SU-DHL-6 (cell line): Measurements from ENCODE around the gene FOXN3.

Experiments used
- H2AFZ ChIP-seq: fragments of 200-600 bp; sonication (generic); 2 replicates; pipeline ENCODE4 v1.6.1; 2014; ENCODE audit warnings: low read depth, mild to moderate bottlenecking, moderate library complexity, mixed read lengths, antibody characterized with exemption, low read length; ENCODE audit not compliant: severe bottlenecking
- H3F3A ChIP-seq: fragments of 200-600 bp; shearing (Covaris generic); 2 replicates; pipeline ENCODE4 v1.6.0; 2016; ENCODE audit warnings: antibody characterized with exemption, mild to moderate bottlenecking; ENCODE audit not compliant: insufficient read depth
- H3K27ac ChIP-seq: fragments of 200-600 bp; sonication (generic); 2 replicates; pipeline ENCODE4 v1.5.1; 2016; ENCODE audit warnings: low read depth, mild to moderate bottlenecking, low read length, moderate library complexity, mixed read lengths
- H3K27me3 ChIP-seq: fragments of 200-600 bp; sonication (generic), shearing (Covaris generic); 2 replicates; pipeline ENCODE4 v1.6.0; 2014; ENCODE audit warnings: mild to moderate bottlenecking, low read length
- H3K36me3 ChIP-seq: fragments of 200-600 bp; sonication (generic); 2 replicates; pipeline ENCODE4 v1.6.1; 2014; ENCODE audit warnings: mild to moderate bottlenecking, low read length, mixed read lengths
- H3K4me2 ChIP-seq: fragments of 300-600, 200-600 bp; shearing (Covaris generic), sonication (generic); 2 replicates; pipeline ENCODE4 v1.6.0; 2014; ENCODE audit warnings: low read length, low read depth, mild to moderate bottlenecking; ENCODE audit not compliant: poor library complexity, severe bottlenecking
- H3K4me3 ChIP-seq: fragments of 200-600 bp; sonication (generic); 2 replicates; pipeline ENCODE4 v1.5.1; 2014; ENCODE audit warnings: antibody characterized with exemption, low read length, mild to moderate bottlenecking, mixed read lengths; ENCODE audit not compliant: insufficient read depth, poor library complexity, severe bottlenecking
- H3K79me2 ChIP-seq: fragments of 200-600 bp; sonication (generic); 2 replicates; pipeline ENCODE4 v1.6.1; 2014; ENCODE audit warnings: mild to moderate bottlenecking, low read length, moderate library complexity; ENCODE audit not compliant: insufficient read depth
- H3K9ac ChIP-seq: fragments of 200-600 bp; sonication (generic); 2 replicates; pipeline ENCODE4 v1.7.0; 2014; ENCODE audit warnings: mild to moderate bottlenecking, low read length
- H3K9me2 ChIP-seq: fragments of 200-600 bp; sonication (generic); replicated peaks from 2 replicates; pipeline ENCODE4 v1.6.1; 2014; ENCODE audit warnings: low read length; ENCODE audit not compliant: insufficient read depth
- H3K9me3 ChIP-seq: fragments of 200-600 bp; sonication (generic); 2 replicates; pipeline ENCODE4 v1.6.1; 2014; ENCODE audit warnings: low read length, mixed read lengths; ENCODE audit not compliant: insufficient read depth
- H4K20me1 ChIP-seq: fragments of 200-600 bp; sonication (generic); 2 replicates; pipeline ENCODE4 v1.6.1; 2014; ENCODE audit warnings: low read depth, mild to moderate bottlenecking, antibody characterized with exemption, low read length, moderate library complexity, mixed read lengths
- EZH2phosphoT487 ChIP-seq: fragments of 200-600 bp; sonication (generic), shearing (Covaris generic); conservative IDR thresholded peaks from 2 replicates; pipeline ENCODE4 v1.6.1; 2018; ENCODE audit warnings: mild to moderate bottlenecking, antibody characterized with exemption, low read length, moderate library complexity, mixed read lengths
- TF ChIP-seq, protein P1 (sequence below): fragments of 200-600 bp; sonication (generic); IDR thresholded peaks from one replicate; pipeline ENCODE4 v1.5.1; 2017; ENCODE audit warnings: antibody characterized with exemption, mild to moderate bottlenecking, low read length, moderate library complexity; ENCODE audit not compliant: insufficient read depth, poor library complexity, severe bottlenecking

The FOXN3 gene

DNA sequence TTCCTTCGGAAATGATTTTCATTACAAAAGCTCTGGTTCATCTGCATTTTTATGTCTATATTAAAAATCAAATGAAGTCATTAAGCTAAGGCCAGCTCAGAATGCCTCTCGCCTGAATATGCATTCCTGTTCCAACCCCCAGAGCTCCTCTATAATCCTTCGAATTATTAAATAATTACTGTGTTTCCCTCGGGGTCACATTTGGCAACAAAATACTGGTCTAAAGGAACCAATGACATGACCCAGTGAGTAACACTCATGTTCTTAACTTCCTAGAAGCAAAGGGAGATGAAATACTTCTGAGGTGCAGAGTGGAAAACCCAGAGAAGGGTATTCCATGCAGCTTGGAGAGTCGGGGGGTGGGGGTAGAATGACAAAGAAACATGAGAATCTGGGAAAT, 68.3 kb downstream of the FOXN3 start:
- H3K79me2 ChIP-seq, result peaks cover 76% of the 10 kb centered on the region
- H3K4me2 ChIP-seq, result no peak overlapping the region
- no peaks in the 10 kb centered on the region for H3K9me2 ChIP-seq
- no peak overlapping the region for H3K27ac ChIP-seq
- TF ChIP-seq, protein P1, sequence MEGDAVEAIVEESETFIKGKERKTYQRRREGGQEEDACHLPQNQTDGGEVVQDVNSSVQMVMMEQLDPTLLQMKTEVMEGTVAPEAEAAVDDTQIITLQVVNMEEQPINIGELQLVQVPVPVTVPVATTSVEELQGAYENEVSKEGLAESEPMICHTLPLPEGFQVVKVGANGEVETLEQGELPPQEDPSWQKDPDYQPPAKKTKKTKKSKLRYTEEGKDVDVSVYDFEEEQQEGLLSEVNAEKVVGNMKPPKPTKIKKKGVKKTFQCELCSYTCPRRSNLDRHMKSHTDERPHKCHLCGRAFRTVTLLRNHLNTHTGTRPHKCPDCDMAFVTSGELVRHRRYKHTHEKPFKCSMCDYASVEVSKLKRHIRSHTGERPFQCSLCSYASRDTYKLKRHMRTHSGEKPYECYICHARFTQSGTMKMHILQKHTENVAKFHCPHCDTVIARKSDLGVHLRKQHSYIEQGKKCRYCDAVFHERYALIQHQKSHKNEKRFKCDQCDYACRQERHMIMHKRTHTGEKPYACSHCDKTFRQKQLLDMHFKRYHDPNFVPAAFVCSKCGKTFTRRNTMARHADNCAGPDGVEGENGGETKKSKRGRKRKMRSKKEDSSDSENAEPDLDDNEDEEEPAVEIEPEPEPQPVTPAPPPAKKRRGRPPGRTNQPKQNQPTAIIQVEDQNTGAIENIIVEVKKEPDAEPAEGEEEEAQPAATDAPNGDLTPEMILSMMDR, result no peak
- no peak for TF ChIP-seq EZH2phosphoT487
- H3F3A ChIP-seq, result peaks cover 8% of the 10 kb centered on the region; the same call in 1 of the 2 replicates
- no peak overlapping the region for H3K4me3 ChIP-seq
- no peaks in the 10 kb centered on the region for H3K9me3 ChIP-seq
- no peak overlapping the region for H2AFZ ChIP-seq
- peaks cover 21% of the 10 kb centered on the region; the same call in 1 of the 2 replicates for H3K36me3 ChIP-seq
- H3K9ac ChIP-seq, result no peak overlapping the region
- no peaks in the 10 kb centered on the region for H4K20me1 ChIP-seq
- no peaks in the 10 kb centered on the region for H3K27me3 ChIP-seq

DNA sequence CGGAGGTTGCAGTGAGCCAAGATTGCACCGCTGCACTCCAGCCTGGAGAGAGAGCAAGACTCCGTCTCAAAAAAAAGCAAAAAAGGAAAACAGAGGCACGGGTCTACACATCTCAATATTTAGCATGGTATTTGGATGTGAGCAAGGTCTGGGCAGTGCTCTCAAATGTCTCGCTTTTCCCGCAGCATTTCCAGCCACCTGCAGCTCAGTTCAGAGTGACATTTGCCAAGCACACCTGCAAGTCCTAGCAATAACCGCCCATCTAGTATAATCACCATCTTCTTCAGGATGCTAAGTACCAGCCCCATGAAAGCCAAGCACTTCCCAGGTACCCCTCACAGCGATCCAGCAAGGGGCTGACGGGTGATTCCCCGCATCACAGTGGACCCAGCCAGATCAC, 69.1 kb downstream of the FOXN3 start:
- H3K9ac ChIP-seq, result no peak overlapping the region
- H4K20me1 ChIP-seq, result no peaks in the 10 kb centered on the region
- no peak overlapping the region for H3K4me2 ChIP-seq
- TF ChIP-seq, protein P1, result no peak
- no peak overlapping the region for H2AFZ ChIP-seq
- no peaks in the 10 kb centered on the region for H3K9me2 ChIP-seq
- peaks cover 21% of the 10 kb centered on the region; the same call in 1 of the 2 replicates for H3K36me3 ChIP-seq
- no peaks in the 10 kb centered on the region for H3K9me3 ChIP-seq
- H3K4me3 ChIP-seq, result no peak overlapping the region
- H3F3A ChIP-seq, result peaks cover 3% of the 10 kb centered on the region; the same call in 1 of the 2 replicates
- H3K27me3 ChIP-seq, result no peaks in the 10 kb centered on the region
- peaks cover 75% of the 10 kb centered on the region for H3K79me2 ChIP-seq
- H3K27ac ChIP-seq, result no peak overlapping the region

DNA sequence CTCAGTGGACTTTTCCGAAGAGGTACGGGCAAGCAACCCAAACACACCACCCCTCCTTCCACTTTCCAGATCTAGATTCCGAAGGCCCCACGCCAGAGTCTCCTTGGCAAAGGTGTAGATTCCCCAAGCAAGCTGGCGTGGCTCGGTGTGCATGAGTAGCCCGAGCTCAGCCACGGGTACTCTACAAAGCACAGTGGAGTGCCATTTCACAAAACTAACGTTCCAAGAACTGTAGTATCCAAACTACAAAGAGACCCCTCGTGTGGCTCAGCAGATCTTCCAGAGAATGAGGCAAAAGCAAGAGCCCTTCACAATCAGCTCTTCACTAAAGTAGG, 72.1 kb downstream of the FOXN3 start:
- no peak overlapping the region for H2AFZ ChIP-seq
- TF ChIP-seq, protein P1, result no peak
- no peak for TF ChIP-seq EZH2phosphoT487
- no peak overlapping the region for H3K4me2 ChIP-seq
- H3K79me2 ChIP-seq, result peaks cover 69% of the 10 kb centered on the region
- no peak overlapping the region for H3K9ac ChIP-seq
- no peak overlapping the region for H3K4me3 ChIP-seq
- H3K36me3 ChIP-seq, result peaks cover 11% of the 10 kb centered on the region; the same call in 1 of the 2 replicates
- H3K9me3 ChIP-seq, result no peaks in the 10 kb centered on the region
- H3K9me2 ChIP-seq, result no peaks in the 10 kb centered on the region
- peaks cover 24% of the 10 kb centered on the region for H3F3A ChIP-seq
- H3K27me3 ChIP-seq, result no peaks in the 10 kb centered on the region
- H3K27ac ChIP-seq, result no peak overlapping the region
- no peaks in the 10 kb centered on the region for H4K20me1 ChIP-seq
